ENCODE data around the gene CAMK1D.

DNA sequence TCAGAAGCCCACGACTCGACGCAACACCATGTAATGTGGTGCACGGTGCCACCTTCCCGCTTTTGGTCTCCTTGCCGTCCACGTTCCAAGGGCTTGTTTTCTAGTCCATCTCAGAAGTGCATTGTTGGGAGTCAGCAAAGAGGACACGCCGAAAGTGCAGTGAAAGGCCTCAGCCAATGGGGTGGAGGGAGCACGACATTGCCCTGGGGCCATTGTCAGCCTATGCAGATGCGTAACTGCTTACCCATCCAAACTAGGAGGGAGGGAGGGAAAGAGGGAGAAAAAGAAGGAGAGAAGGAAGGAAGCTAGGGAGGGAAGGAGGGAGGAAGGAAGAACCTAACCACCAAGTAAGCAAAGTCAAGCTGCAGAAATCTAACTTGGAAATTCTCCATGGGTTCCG lies 449.8 kb downstream of the CAMK1D start:
- TF ChIP-seq POLR2A (IDR thresholded peaks at IDR 0.05), result no peak
- TF ChIP-seq, protein P1, sequence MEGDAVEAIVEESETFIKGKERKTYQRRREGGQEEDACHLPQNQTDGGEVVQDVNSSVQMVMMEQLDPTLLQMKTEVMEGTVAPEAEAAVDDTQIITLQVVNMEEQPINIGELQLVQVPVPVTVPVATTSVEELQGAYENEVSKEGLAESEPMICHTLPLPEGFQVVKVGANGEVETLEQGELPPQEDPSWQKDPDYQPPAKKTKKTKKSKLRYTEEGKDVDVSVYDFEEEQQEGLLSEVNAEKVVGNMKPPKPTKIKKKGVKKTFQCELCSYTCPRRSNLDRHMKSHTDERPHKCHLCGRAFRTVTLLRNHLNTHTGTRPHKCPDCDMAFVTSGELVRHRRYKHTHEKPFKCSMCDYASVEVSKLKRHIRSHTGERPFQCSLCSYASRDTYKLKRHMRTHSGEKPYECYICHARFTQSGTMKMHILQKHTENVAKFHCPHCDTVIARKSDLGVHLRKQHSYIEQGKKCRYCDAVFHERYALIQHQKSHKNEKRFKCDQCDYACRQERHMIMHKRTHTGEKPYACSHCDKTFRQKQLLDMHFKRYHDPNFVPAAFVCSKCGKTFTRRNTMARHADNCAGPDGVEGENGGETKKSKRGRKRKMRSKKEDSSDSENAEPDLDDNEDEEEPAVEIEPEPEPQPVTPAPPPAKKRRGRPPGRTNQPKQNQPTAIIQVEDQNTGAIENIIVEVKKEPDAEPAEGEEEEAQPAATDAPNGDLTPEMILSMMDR (IDR thresholded peaks at IDR 0.05), result no peak
